Calu3 (cell line): ENCODE measurements around the gene ARHGEF19. TPM values are rescaled to one million over a fixed set of nuclear protein-coding genes. Genes with fewer than 3 reads are reported as not detected.

Experiments
- Bru-seq: library from RNA; stranded (reverse); fragments of 400-500 nt; gene quantifications from one replicate; lab custom pipeline; 2021; lab: Mats Ljungman, UMichigan
- BruChase-seq, 2 experiments: library from RNA; stranded (reverse); fragments of 400-500 nt; gene quantifications; one replicate each; lab custom pipeline; 2021; lab: Mats Ljungman, UMichigan
- BruUV-seq: library from RNA; stranded (reverse); fragments of 400-500 nt; replicated peaks from 2 replicates; lab custom pipeline; 2021; lab: Mats Ljungman, UMichigan
- CTCF ChIA-PET: fragments of 300-600 bp; sonication (Branson Sonifier 250); formaldehyde crosslinking; loops from one replicate; lab custom pipeline; 2022; ENCODE audit warnings: antibody characterized with exemption; lab: Charles Lee
- DNase-seq: peaks from one replicate; pipeline ENCODE4 v3.0.0; 2022
- H3K27ac Mint-ChIP-seq: one replicate; pipeline ENCODE4 v1.8.0; 2022; ENCODE audit warnings: mixed read lengths; ENCODE audit not compliant: unreplicated experiment
- H3K27me3 Mint-ChIP-seq: one replicate; pipeline ENCODE4 v1.8.0; 2022; ENCODE audit warnings: mixed read lengths; ENCODE audit not compliant: unreplicated experiment
- H3K36me3 Mint-ChIP-seq: one replicate; pipeline ENCODE4 v1.8.0; 2022; ENCODE audit warnings: mild to moderate bottlenecking, moderate library complexity, mixed read lengths; ENCODE audit not compliant: insufficient read depth, unreplicated experiment
- H3K4me1 Mint-ChIP-seq: one replicate; pipeline ENCODE4 v1.8.0; 2022; ENCODE audit warnings: mild to moderate bottlenecking, low read depth, mixed read lengths; ENCODE audit not compliant: unreplicated experiment
- H3K4me3 Mint-ChIP-seq: one replicate; pipeline ENCODE4 v1.8.0; 2022; ENCODE audit warnings: mild to moderate bottlenecking, low read depth, moderate library complexity, mixed read lengths; ENCODE audit not compliant: unreplicated experiment
- H3K9me3 Mint-ChIP-seq: one replicate; pipeline ENCODE4 v1.8.0; 2022; ENCODE audit warnings: low read depth, mixed read lengths; ENCODE audit not compliant: unreplicated experiment
- intact Hi-C: fragments of 100-400 bp; cut with micrococcal nuclease; formaldehyde crosslinking; loops from one replicate; pipeline ENCODE4 v1.10.0; 2022; ENCODE audit not compliant: unreplicated experiment
- long read RNA-seq: library from polyadenylated mRNA; stranded (forward); transcript quantifications from one replicate; pipeline ENCODE4 v2.0.0, GENCODE V29; 2022
- total RNA-seq: library from RNA; stranded (reverse); gene quantifications from 2 replicates; pipeline ENCODE4 v1.2.3, GENCODE V29; 2022
- TF ChIP-seq, protein P1 (sequence below): fragments of 200-600 bp; IDR thresholded peaks from one replicate; pipeline ENCODE4 v1.8.0; 2022; ENCODE audit warnings: antibody characterized with exemption; ENCODE audit not compliant: unreplicated experiment

ARHGEF19 gene
- total RNA-seq = 16.6 and 17.2 TPM in 2 replicates
- percentile 48 among the genes with signal in this experiment for Bru-seq, nascent RNA
- BruChase-seq, experiment 1, labeled RNA remaining after a 6-hour chase = percentile 61 among the genes with signal in this experiment
- percentile 70 among the genes with signal in this experiment for BruChase-seq, experiment 2, labeled RNA remaining after a 2-hour chase
- long read RNA-seq, transcript ARHGEF19-201 (16 exons, 3,029 nt) = major isoform, 6 of 16 reads
- long read RNA-seq, partial matches to known transcripts = 5 of 16 reads
- long read RNA-seq, other reads (novel, unspliced or antisense) = 5 of 16 reads

DNA sequence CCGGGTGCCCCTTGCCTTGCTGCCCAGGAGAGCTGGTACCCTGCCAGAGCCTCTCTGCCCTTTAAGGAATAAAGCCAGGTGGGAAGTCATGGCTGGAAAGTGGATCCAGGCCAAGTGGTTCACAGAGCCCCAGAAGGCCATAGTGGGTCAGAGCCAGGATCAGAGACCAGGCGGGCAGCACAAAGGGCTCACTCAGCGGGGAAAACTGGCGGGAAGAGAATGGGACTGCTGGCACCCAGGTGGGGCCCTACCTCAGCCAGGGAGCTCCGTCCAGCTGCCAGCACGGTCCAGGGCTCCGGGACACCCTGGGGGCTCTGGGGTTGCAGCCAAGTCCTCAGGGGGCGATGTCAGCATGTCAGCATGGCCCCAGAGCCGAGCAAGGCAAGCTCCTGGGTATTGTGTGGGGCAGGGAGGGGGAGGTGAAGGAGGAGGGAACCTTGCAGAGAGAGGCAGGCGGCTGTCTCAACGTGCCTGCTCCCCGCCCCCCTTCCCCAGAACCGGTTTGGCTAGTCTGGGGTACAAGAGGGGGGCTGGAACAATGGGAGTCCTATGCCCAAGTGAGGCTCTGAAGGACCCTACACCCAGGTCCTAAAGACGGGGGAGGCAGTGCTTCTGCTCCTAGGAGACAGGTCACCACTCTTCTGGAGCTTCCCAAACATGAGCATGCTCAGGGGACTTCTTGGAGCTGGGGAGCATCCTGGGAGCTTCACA is at the start of gene ARHGEF19:
Gene ARHGEF19, minus strand, starts transcription at position 402 of the 711 bp plus-strand sequence. CDS start 3,598 bp downstream, outside the sequence.
- Mint-ChIP-seq H3K4me1 (peaks cover 42% of the 10 kb centered on the region), H3K27me3 (no peaks in the 10 kb centered on the region), H3K36me3 (peaks cover 19% of the 10 kb centered on the region), H3K9me3 (no peaks in the 10 kb centered on the region), H3K27ac (no peak within 1 kb of the TSS), H3K4me3 (peak within 1 kb of the TSS; percentile 58)
- TF ChIP-seq, protein P1, sequence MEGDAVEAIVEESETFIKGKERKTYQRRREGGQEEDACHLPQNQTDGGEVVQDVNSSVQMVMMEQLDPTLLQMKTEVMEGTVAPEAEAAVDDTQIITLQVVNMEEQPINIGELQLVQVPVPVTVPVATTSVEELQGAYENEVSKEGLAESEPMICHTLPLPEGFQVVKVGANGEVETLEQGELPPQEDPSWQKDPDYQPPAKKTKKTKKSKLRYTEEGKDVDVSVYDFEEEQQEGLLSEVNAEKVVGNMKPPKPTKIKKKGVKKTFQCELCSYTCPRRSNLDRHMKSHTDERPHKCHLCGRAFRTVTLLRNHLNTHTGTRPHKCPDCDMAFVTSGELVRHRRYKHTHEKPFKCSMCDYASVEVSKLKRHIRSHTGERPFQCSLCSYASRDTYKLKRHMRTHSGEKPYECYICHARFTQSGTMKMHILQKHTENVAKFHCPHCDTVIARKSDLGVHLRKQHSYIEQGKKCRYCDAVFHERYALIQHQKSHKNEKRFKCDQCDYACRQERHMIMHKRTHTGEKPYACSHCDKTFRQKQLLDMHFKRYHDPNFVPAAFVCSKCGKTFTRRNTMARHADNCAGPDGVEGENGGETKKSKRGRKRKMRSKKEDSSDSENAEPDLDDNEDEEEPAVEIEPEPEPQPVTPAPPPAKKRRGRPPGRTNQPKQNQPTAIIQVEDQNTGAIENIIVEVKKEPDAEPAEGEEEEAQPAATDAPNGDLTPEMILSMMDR = no peak
- CTCF ChIA-PET = no interaction called here
- DNase-seq = peak; percentile 77
- intact Hi-C loops = no loop called here
- BruUV-seq = TSS peak; percentile 31

DNA sequence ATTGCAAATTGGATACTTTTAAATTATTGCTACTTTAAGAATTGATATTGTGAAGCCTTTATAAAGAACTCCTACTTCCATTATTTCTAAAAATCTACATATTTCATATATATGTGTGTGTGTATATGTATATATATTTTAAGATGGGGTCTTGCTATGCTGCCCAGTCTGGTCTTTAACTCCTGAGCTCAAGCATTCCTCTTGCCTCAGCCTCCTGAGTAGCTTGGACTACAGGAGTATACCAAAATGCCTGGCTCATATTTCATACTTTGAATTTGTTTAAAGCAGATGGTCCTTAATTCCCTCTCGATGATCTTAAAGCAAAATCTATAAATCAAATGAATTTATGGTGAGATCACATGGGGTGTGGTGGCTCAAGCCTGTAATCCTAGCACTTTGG is 49.6 kb upstream of the ARHGEF19 start:
- BruUV-seq = no TSS peak
- CTCF ChIA-PET = no interaction called here
- H3K9me3 Mint-ChIP-seq = no peaks in the 10 kb centered on the region
- no peak for DNase-seq
- peaks cover 6% of the 10 kb centered on the region for H3K4me1 Mint-ChIP-seq
- intact Hi-C loops = no loop called here
- no peaks in the 10 kb centered on the region for H3K27me3 Mint-ChIP-seq
- no peaks in the 10 kb centered on the region for H3K36me3 Mint-ChIP-seq
- H3K4me3 Mint-ChIP-seq = no peak overlapping the region
- no peak overlapping the region for H3K27ac Mint-ChIP-seq
- TF ChIP-seq, protein P1 = no peak

DNA sequence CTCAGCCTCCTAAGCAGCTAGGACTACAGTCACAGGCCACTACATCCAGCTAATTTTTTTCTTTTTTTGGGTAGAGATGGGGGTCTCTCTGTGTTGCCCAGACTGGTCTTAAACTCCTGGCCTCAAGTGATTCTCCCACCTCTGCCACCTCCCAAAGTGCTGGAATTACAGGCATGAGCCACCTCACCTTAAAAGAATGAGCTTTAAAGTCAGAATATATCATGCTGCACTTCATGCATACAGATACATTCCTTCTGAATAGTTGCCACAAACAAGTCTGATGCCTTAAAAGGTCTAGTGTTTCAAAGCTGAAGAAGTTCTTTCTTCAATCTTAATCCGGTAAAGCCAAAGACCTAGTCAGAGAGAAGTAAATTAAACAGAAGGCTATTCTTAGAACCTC is 48.4 kb upstream of the ARHGEF19 start:
- TF ChIP-seq, protein P1 = no peak
- no peaks in the 10 kb centered on the region for H3K4me1 Mint-ChIP-seq
- CTCF ChIA-PET = no interaction called here
- no peaks in the 10 kb centered on the region for H3K27me3 Mint-ChIP-seq
- BruUV-seq = no TSS peak
- intact Hi-C loops = no loop called here
- no peaks in the 10 kb centered on the region for H3K9me3 Mint-ChIP-seq
- H3K4me3 Mint-ChIP-seq = no peak overlapping the region
- no peaks in the 10 kb centered on the region for H3K36me3 Mint-ChIP-seq
- H3K27ac Mint-ChIP-seq = no peak overlapping the region
- no peak for DNase-seq

DNA sequence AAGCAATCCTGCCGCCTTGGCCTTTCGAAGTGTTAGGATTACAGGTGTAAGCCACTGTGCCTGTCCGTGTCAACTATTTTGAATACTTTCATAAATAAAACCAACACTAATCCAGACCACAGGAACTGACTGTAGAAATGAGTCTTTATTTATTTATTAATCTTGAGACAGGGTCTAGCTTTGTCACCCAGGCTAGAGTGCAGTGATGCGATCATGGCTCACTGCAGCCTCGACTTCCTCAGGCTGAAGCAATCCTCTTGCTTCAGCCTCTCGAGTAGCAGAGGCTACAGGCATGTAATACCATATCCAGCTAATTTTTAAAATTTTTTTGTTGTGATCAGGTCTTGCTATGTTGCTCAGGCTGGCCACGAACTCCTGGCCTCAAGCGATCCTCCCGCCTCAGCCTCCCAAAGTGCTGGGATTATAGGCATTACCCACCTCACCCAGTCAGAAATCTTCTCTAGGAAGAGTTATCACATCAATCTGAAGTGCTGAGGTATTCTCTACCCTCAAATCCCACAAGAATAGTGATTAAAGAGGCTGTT is 46.2 kb upstream of the ARHGEF19 start:
- Mint-ChIP-seq H3K27ac (no peak overlapping the region), H3K4me1 (no peaks in the 10 kb centered on the region), H3K4me3 (no peak overlapping the region), H3K36me3 (peaks cover 6% of the 10 kb centered on the region), H3K27me3 (no peaks in the 10 kb centered on the region), H3K9me3 (no peaks in the 10 kb centered on the region)
- BruUV-seq = no TSS peak
- intact Hi-C loops = no loop called here
- no peak for DNase-seq
- TF ChIP-seq, protein P1 = no peak
- CTCF ChIA-PET = no interaction called here
